Glomerular endothelial cell (primary cell): ENCODE data around the gene ATF7IP. TPM values are rescaled to one million over a fixed set of nuclear protein-coding genes. Genes with fewer than 3 reads are reported as not detected.
"Not testable (repeated sequence)": the region's sequence is repeated elsewhere in the genome, so short reads cannot be mapped to it uniquely, and the experiment has no call there.

Source experiments
- DNase-seq: peaks from one replicate; pipeline ENCODE4 v3.0.0-alpha.2; 2011; ENCODE audit warnings: low read depth, low spot score; ENCODE audit errors: extremely low read depth
- total RNA-seq: library from RNA; depleted of rRNA; stranded (reverse); fragments of >200 nt; gene quantifications from 2 replicates; pipeline ENCODE4 v1.2.3, GENCODE V29; 2015

The ATF7IP gene
- total RNA-seq = 34.1 and 41.8 TPM in 2 replicates

- DNase-seq = peak; percentile 81
Measured at GRCh38 chr12:14365294-14366208, at the start of gene ATF7IP. ATF7IP (plus strand) TSS chr12:14365682; CDS start chr12:14423916, 58,234 bp downstream.

- DNase-seq = no peak
Measured at GRCh38 chr12:14317362-14318146, 47.9 kb upstream of the ATF7IP start.

- DNase-seq = not testable (repeated sequence)
Measured at GRCh38 chr12:14319704-14320427, 45.6 kb upstream of the ATF7IP start.

GRCh38 chr12:14322403-14322802 is 43.1 kb upstream of the ATF7IP start:
- no peak for DNase-seq

- no peak for DNase-seq
Measured at GRCh38 chr12:14325716-14326343, 39.7 kb upstream of the ATF7IP start.

- no peak for DNase-seq
Measured at GRCh38 chr12:14326699-14327098, 38.8 kb upstream of the ATF7IP start.

GRCh38 chr12:14327711-14328110 is 37.8 kb upstream of the ATF7IP start:
- DNase-seq = no peak

- DNase-seq = no peak
Measured at GRCh38 chr12:14332482-14332881, 33.0 kb upstream of the ATF7IP start.

- DNase-seq = no peak
Measured at GRCh38 chr12:14340371-14340770, 25.1 kb upstream of the ATF7IP start.

GRCh38 chr12:14351524-14351923 is 14.0 kb upstream of the ATF7IP start:
- not testable (repeated sequence) for DNase-seq

GRCh38 chr12:14352066-14352465 is 13.4 kb upstream of the ATF7IP start:
- not testable (repeated sequence) for DNase-seq

GRCh38 chr12:14354665-14355064 is 10.8 kb upstream of the ATF7IP start:
- not testable (repeated sequence) for DNase-seq

GRCh38 chr12:14356147-14356546 is 9.3 kb upstream of the ATF7IP start:
- DNase-seq = no peak

GRCh38 chr12:14357486-14357885 is 8.0 kb upstream of the ATF7IP start:
- DNase-seq = no peak

- DNase-seq = no peak
Measured at GRCh38 chr12:14362352-14362751, 3.1 kb upstream of the ATF7IP start.

GRCh38 chr12:14364583-14365271 is 755 bp upstream of the ATF7IP start:
- no peak for DNase-seq

- DNase-seq = no peak
Measured at GRCh38 chr12:14366209-14367039, 942 bp downstream of the ATF7IP start.

GRCh38 chr12:14367040-14367661 is 1.7 kb downstream of the ATF7IP start:
- DNase-seq = no peak

GRCh38 chr12:14369311-14369710 is 3.8 kb downstream of the ATF7IP start:
- no peak for DNase-seq
